Putamen (tissue), 1 donor: Measurements from ENCODE around the gene PDE9A.
A peak's percentile ranks its signal among the peaks of the same experiment; 100 is the strongest.

Experiments
- DNase-seq: peaks from one replicate; pipeline ENCODE4 v3.0.0-alpha.2; 2016; ENCODE audit warnings: low spot score

Gene PDE9A

DNA sequence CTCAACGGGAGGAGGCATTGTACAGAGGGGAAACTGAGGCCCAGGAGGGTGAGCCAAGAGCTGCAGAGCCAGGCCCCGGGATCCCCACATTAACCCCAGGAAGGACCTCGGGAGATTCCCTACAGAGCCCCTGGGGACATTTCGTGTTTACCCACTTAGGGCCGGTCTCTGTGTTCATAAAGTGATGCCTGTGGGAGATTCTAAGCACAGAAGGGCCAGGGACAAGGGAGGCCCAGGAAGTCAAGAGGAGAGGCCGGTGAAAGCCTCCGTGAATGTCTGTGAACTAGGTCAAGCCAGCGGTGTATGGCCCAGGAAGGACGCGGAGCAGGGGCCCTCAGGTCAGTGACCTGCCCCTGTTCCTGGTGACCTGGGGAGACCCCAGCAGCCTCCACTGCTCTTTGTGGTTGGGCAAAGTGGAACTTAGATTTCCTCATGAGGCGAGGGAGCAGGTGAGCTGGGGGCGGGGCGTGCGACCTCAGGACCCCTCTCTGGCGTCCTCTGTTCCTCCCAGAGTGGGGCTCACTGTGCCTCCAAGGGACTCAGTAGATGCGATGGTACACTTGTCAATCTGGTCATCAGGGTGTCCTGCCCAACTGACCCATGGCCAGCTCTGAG, 34.9 kb downstream of the PDE9A start:
- no peak for DNase-seq

DNA sequence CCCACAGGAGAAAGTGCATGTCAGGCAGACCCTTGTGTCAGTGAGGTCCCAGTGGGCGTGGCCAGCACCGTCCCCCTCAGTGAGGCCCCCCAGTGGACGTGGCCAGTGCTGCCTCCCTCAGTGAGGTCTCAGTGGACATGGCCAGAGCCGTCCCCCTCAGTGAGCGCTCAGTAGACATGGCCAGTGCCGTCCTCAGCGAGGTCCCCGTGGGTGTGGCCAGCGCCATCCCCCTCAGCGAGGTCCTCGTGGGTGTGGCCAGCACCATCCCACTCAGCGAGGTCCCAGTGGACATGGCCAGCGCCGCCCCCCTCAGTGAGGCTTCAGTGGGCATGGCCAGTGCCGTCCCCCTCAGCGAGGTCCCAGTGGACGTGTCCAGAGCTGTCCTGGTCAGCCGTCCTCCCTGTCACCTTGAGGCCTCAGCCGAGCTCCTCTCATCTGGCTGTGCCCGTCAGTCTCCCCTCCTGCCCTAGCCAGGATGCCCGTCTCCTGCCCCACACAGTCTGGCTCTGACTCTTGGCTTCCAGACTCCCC, 35.5 kb downstream of the PDE9A start:
- DNase-seq, result no peak

GRCh38 chr21:42690586-42690985, 37.2 kb downstream of the PDE9A start:
- DNase-seq, result no peak

- no peak for DNase-seq
These were observed 38.6 kb downstream of the PDE9A start for GRCh38 chr21:42691901-42692559.

DNA sequence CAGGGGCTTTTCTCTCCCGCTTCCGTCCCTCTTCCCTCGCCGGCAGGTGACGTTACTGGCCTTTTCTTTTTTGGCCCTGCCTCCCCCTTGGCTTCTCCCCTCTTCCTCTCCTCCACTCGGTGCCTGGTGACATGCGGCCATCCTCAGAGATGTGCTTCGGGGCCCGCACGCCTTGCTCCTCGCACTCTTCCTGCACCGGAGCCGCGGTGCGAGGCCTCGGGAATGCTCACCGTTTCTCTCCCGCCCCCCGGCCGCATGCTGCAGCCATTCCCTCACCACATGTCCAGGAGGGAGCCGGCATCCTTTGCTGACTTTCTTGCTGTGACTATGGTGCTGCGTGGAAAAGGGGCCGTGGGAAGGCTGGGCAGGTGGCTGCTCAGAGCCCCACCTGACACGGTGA, 39.3 kb downstream of the PDE9A start:
- DNase-seq, result no peak

DNA sequence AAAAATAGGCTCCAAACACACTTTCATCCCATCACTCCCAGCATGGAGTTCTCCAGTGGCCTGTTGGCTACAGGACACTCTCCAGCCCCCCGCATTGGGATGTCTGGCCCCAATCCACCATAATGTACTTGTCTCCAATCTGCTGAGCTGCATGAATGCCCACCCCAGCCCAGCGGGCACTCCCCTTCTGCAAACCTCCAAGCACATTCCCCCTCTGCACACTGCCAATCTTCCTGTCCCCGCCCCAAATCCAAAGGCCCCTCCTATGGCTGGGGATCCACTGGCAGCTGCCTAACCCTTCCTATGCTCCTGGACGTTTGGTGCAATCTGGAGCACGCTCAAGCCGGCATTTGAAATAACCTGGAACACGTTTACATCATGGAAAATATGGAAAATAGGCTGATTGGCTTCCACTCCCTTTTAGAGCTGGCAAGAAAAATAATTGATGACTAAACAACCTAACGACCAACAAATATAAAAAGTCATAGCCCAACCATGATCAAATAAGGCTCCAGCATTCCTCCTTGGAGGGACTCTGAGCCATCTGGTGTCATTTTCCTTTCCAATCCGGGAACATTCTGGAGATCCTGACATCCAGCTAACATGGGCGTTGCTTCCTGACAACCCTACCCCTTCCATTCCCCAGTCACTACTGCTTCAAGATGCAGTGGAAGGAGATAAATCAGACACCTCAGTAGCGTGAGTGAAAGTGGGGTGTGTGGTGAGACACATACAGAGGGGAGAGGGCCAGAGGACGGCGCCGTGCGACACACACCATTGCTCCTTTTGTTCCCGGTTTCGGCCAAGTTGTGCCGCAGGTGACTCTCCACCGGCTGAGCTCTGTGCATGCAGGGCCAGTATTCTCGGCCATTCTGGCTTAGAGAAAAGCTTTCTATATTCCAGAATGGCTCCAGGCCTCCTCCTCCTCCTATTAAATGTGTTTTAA, 41.6 kb downstream of the PDE9A start:
- DNase-seq, result no peak

GRCh38 chr21:42695697-42696380, 42.4 kb downstream of the PDE9A start:
- no peak for DNase-seq

- no peak for DNase-seq
These were observed 43.1 kb downstream of the PDE9A start for GRCh38 chr21:42696501-42697040.

GRCh38 chr21:42698733-42699132, 45.3 kb downstream of the PDE9A start:
- DNase-seq, result no peak

- no peak for DNase-seq
These were observed 45.8 kb downstream of the PDE9A start for GRCh38 chr21:42699196-42699595.

DNA sequence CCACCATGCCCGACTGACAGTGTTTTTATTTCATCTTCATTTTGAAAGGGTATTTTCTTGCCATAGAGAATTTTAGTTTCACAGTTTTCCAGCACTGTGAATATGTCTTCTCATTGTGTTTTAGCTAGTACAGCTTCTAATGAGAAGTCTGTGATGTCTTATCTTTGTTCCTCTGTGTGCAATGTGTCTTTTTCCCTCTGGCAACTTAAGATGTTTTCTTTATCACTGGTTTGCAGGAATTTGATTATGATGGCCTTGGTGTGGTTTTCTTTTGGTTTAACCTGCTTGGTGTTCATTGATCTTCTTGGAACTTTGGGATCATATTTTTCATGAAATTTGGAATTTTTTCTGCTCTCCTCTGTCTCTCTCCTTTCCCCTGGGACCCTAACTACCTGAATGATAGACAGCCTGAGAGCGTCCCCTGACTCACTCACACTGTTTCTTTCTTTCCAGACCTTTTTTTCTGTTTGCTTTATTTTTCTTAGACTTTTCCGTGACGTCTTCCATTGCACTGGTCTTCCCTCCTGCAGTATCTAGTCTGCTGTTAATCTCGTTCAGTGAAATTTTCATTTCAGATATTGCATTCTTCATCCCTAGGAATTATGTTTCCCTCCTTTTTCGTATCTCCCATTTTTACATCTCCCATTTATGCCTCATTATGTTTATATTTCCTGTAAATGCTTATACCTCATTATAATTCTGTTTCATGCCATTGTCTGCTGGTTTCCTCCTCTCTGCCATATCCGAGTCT, 48.5 kb downstream of the PDE9A start:
- DNase-seq, result no peak

- DNase-seq, result peak; percentile 27
These were observed 49.3 kb downstream of the PDE9A start for GRCh38 chr21:42702720-42703119.

- no peak for DNase-seq
These were observed 49.9 kb downstream of the PDE9A start for GRCh38 chr21:42703136-42703908.

DNA sequence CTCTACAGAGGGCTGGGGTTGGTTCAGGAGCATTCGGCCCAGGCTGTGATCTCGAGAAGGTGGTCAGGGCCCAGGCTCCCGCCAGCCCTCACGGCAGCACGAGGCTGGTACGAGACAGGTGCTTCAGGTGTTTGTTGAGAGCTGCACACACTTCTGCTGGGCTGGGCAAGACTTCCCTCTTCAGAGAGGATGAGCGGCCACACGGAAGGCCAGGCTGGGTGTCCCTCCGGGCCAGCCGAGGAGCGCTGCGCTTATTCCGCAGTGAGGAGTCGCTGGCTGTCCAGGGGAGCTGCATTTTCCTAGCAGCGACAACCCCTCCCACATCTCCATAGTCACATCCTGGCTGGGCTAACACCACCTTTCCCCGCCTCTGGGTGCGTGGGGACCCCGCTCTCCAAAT, 50.5 kb downstream of the PDE9A start:
- DNase-seq, result no peak

DNA sequence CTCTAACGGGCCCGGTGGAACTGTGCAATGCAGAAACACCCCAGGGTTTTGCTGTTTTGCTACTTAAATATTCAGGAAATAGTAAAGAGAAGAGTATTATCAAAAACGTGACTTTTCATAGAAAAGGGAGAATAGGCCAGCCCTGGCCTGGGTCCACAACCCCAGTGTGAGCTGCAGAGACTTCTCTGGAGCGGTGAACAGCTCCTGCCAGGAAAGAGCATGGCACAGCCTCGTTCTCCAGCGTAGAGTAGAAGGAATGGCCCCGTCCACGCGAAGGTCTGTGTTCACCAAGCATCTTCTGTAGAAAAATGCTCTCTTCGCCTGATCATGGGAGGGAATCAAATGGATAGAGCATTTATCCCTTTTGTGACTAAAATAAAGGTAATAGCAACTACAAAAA, 51.4 kb downstream of the PDE9A start:
- DNase-seq, result no peak

DNA sequence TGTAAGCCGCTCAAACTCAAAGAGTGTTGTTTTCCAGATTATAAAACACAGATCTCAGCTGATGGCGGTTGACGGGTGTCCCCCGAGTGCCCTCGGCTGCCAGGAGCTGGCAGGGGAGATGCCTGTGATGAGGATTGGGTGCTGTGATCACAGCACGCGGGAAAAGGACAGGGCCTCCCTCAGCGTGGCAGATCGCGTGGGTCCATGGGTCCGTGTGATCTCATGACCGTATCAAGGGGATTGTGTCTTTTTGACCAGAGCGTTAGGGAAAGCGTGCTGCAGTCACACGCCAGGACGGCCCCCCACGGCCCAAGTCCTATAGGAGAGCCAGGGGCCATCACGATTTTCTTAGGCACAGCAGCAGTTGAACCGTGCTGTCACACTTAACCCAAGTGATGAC, 51.9 kb downstream of the PDE9A start:
- DNase-seq, result no peak

- no peak for DNase-seq
These were observed 52.4 kb downstream of the PDE9A start for GRCh38 chr21:42705746-42706374.

- no peak for DNase-seq
These were observed 53.3 kb downstream of the PDE9A start for GRCh38 chr21:42706765-42707164.

DNA sequence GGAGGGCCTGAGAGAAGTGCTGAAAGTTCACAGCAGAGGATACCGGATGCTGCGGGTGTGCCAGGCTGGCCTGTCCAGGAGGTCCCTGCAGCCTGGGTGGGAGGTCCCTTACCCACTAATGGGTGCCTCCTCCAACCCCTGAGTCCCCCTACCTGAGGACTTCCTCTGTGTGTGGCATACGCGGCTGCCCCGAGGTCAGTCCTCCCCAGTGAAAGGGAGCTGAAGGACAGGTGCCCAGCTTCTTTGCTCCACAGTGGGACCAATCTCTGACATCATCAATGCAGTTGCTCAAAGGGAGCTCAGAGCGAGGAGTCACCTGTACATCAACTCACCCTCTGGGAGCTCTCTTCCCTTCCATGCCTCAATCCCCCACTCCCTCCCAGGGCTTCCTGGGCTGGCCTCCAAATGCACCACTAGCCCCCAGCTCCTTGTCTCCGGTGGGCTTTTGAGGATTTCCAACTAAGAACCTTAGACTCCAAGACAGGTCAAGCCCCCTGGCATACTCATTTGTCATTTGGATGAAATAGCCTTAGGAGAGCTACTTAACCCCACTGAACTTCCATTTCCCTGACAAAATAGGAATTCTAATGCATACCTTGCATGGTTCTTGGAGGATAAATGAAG, 53.9 kb downstream of the PDE9A start:
- DNase-seq, result no peak
